ENCODE measurements around the gene WDR3. TPM values are rescaled to one million over a fixed set of nuclear protein-coding genes. Genes with fewer than 3 reads are reported as not detected.
"Not testable (repeated sequence)": the region's sequence is repeated elsewhere in the genome, so short reads cannot be mapped to it uniquely, and the experiment has no call there.

Gene WDR3
- 27.8 and 33.1 TPM in 2 replicates for total RNA-seq

DNA sequence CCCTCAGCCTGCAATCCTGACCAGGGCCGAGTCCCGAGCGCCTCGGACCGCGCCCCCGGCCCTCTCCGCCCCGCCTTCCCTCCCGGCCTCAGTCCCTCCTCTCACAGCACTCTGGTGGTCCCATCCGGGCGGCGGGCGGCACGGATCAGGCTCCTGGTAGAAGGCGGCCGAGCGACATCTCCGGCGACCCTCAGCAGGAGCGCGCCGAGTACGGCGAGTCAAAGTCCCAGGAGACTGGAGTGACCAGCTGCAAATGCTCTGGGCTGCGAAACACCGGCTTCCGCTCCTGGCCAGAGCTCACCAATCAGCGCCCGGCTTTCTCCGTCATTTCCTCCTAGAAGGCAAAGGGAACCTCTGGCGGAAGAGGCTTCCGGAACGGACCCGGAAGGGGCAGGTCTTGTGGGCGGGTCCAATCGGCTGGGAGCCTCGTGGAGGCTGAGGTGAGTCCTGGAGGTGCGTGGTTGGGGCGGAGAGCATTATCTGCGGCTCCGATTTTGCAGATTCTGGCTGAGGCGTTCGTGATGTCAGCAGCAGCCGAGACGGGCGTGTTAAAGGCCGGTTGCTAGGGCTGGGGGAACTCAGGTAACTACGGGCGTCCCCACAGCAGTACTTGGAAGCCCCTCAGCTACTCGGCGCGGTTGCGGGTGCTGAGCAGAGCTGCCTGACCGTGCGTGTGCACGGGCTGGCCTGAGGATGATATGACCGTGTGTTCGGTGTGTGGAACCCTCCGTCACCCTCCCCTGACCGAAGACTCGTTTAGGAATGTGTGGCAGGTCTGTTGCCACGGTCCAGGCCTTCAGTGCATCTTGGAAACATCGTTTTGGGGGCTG is at the start of gene WDR3, which contains the start of gene GDAP2:
TSS of gene WDR3 (plus strand) at position 397 of the 830 bp plus-strand sequence. CDS start 3,581 bp downstream, outside the sequence.
TSS of gene GDAP2 (minus strand) at position 279 of the 830 bp plus-strand sequence. CDS start 9,264 bp downstream, outside the sequence.
- intact Hi-C loops (cut with micrococcal nuclease) = loop anchor here (1.0 to 5.0 kb wide), 3 partner anchors 324 to 1211 kb away; partner anchors contain the start of genes MAN1A2 and WARS2

DNA sequence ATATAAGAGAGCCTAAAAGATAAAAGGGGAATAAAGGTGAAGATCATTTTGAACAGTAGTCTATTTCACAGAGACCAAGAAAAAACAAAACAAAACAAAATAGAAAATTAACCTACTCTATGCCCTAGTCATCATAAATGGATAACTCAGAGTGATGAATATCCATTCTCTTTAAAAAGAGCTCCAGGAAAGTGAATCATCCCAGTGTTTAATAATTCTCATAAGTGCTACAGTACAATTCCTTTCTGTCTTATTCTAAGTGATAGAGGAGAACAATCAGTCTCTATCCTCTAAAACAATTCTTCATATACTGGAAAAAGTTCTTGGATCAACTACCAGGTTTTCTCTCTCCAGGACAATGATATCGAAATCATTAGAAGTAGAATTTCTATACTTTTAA is 45.9 kb upstream of the WDR3 start:
- intact Hi-C loops (cut with micrococcal nuclease) = no loop called here

DNA sequence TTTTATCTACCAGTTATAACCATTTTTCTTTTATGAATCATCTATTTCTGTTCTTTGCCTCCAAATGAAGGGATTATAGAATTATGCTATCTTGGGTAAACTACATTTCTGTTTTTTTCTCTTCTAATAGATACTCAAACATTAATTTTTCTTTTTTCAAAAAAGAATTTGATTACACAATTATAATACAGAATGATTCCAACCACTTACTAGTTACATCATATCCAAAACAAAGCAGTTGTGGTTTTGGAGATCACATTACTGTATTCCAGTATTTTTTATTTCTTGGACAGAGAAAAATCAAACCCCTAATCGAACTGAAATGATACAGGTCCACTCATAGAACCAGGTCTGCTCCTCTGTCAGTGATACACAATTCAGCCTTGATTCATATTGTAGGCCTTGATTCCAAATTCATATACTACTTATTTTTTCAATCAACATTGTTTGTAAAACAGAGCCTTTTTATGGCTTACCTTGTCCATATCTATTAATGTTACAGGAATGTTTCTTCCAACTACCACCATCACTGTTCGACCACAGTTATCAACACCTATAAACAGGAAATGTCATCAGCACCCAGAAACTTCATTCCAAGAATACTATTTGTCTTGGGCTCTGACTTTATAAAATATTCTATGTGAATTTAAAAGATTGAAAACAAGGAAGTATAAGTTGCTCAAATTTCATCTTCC is 43.3 kb upstream of the WDR3 start:
- intact Hi-C loops (cut with micrococcal nuclease) = no loop called here

DNA sequence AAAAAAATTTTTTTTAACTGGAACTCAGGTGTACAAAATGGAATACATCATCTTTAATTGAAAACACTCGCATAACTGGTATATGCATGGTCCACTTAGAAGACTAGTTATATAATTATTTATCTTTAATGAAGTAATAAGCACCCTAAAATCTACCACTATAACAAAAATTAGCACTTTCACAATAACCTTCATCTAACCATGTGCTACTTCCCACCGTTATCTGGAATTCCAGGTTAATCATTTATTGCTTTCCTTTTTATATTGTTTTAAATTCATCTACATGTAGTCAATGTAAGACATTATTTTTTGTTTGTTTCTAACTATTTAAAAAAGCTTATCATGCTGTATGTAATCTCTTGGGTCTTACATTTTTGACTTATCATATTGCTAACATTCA is 39.1 kb upstream of the WDR3 start:
- intact Hi-C loops (cut with micrococcal nuclease) = loop anchor here (10.0 kb wide), 1 partner anchor 136 kb away; no protein-coding TSS in a partner anchor

- intact Hi-C loops (cut with micrococcal nuclease) = loop anchor here (10.0 kb wide), 1 partner anchor 138 kb away; no protein-coding TSS in a partner anchor
Observed at GRCh38 chr1:117892512-117892911, 37.0 kb upstream of the WDR3 start.

DNA sequence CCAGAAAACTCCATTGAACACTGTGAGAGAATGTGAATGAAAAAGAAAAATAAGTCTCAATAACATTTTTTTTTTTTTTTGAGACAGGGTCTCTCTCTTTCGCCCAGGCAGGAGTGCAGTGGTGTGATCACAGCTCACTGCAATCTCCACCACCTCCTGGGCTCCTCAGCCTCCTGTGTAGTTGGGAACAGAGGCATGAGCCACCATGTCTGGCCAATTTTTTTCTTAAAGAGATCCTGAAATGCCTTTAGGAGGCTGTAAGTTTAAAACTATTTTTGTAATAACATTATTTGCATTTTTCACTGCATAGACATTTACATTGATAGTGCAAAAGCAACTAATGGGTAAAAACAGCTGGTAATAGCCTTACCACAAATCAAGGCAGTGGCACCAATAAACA is 35.5 kb upstream of the WDR3 start:
- intact Hi-C loops (cut with micrococcal nuclease) = loop anchor here (2.0 to 10.0 kb wide), 2 partner anchors 139 to 381 kb away; no protein-coding TSS in a partner anchor

DNA sequence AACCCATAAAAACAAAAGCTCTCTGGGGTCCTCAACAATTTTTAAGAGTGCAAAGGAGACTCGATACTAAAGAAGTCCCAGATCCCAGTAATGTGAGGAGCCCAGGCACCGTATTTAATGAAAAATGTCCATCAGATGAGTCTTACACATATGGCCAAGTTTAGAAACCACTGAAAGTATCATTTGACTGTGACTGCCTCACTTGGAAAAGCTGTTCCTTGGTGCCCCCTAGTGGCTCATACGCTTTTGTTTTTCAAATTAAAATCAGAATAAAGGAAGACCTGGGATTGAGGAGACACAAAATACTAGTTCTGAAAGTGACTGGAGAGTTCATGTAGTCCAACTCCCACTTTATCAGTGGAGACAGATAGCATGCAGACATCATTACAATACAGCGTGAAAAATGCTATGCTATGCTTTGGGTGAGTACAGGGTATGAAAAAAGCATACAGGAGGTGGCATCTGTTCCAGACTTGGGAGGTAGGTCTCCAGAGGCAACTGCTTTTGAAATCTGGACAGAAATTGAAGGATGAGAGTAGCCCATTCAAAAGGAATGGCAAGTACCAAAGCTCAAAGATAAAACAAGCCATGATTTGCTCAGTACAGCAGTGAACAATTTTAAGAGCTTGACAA is 33.9 kb upstream of the WDR3 start:
- intact Hi-C loops (cut with micrococcal nuclease) = loop anchor here (2.0 to 10.0 kb wide), 3 partner anchors 141 to 383 kb away; no protein-coding TSS in a partner anchor

DNA sequence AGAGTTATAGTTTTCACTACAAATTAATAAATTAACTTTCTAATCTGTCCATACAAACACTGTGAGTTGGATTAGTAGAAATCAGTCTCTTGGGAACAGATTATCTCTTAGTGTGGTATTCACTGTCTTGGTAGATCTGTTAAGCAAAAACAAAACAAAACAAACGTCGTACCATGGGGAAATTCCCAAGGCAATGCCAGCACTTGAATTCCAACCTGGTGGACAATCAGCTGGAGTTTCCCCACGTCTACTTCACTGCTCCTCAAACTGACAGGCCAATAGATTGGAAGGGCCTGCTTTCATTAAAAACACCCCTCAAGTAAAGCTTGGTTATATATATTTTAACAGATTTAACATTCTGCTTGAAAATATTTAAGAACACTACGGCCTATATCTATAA is 32.0 kb upstream of the WDR3 start:
- intact Hi-C loops (cut with micrococcal nuclease) = loop anchor here (5.0 to 10.0 kb wide), 2 partner anchors 143 to 360 kb away; no protein-coding TSS in a partner anchor

- intact Hi-C loops (cut with micrococcal nuclease) = loop anchor here (5.0 to 10.0 kb wide), 2 partner anchors 145 to 362 kb away; no protein-coding TSS in a partner anchor
Observed at GRCh38 chr1:117899801-117900200, 29.7 kb upstream of the WDR3 start.

- intact Hi-C loops (cut with micrococcal nuclease) = no loop called here
Observed at GRCh38 chr1:117902944-117903343, 26.6 kb upstream of the WDR3 start.

- intact Hi-C loops (cut with micrococcal nuclease) = no loop called here
Observed at GRCh38 chr1:117904485-117904884, 25.1 kb upstream of the WDR3 start.

DNA sequence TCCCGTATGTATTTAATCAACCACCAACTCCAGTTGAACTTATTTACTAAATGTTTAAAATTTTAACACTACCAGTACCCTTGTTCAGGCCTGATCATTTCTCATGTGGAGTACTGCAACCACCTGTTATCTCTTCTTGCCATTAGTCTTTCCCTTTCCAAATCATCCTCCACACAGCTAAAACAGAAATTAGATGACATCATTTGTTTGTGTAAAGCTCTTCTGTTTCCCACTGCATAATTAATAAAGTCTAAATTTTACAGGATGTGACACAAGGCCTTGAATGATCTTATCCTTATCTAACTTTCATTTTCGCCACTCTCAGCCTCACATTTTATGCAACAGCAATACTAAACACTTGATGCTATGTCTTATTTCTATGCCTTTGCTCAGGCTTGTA is 24.5 kb upstream of the WDR3 start:
- intact Hi-C loops (cut with micrococcal nuclease) = no loop called here

- intact Hi-C loops (cut with micrococcal nuclease) = no loop called here
Observed at GRCh38 chr1:117911051-117911450, 18.5 kb upstream of the WDR3 start.

DNA sequence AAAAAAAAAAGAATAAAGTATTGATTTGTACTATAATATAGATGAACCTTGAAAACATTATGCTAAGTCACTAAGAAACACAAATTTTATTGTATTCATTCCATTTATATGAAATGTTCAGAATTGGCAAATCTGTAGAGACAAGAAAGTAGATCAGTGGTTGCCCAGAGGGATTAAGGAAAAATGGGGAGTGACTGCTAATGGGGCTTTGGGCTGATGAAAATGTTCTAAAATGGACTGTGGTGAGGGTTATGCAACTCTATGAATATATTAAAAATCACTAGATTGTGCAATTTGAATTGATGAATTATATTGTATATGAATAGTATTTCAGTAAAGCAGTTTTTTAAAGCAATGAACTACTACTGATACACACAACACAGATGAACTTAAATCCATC is 10.2 kb upstream of the WDR3 start:
- intact Hi-C loops (cut with micrococcal nuclease) = no loop called here

DNA sequence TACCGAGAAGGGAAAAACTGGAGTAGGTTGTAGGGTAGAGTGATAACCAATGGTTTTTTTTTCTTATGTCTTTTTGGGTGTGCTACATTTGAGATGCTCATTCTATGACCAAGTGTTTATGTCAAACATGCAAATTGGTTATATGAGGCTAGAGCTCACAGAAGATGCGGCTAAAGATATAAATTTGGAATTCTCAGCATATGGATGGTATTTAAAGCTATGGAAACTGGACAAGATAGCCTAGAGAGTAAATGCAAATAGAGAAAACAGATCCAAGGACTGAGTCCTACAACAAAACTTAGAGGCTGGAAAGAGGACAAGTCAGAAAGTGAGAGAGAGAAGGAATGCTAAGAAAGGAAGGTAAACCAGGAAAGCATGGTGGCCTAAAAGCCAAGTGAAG is 7.5 kb upstream of the WDR3 start:
- intact Hi-C loops (cut with micrococcal nuclease) = no loop called here

GRCh38 chr1:117922717-117923116 is 6.8 kb upstream of the WDR3 start:
- intact Hi-C loops (cut with micrococcal nuclease) = not testable (repeated sequence)

DNA sequence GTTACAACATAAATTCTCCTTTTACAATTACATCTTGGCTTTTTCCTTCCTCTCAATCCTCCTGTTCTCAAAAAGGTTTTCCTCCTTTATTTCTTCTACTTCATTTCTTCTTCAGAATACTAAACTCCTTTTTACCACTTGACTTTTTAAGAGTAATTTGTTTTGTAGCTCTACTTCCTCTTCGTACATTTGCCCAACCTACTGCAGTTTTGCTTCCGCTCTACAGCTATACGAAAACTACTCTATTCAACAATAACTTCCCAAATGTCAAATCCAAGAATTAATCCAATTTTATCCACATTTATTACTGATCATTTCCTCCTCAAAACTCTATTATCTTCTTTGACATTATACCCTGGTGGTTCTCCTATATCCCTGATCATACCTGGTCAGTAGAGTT is 3.6 kb upstream of the WDR3 start:
- intact Hi-C loops (cut with micrococcal nuclease) = loop anchor here (5.0 kb wide), 1 partner anchor 559 kb away; the partner anchor contains the start of gene MAN1A2

DNA sequence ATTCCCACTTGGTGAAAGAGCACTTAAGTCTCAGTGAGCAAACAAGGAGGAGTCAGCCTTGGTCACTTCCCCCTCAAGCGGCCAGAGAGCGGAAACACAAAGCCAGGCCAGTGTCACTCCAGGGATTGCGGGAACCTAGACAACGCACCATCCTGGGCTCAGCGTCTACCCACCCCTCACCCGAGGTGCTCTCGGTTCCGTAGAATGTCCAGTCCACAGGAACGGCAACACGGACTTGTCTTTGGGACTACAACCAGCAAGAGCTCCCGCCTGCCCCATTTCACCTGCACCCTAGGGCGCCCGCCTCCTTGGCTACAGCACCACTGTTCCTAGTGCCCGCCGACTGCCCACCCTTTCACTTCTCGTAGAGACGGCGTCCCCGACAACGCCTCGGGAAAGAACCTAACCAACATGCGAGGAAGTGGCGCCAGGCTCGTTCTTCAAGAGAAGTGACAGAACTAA is 627 bp upstream of the WDR3 start:
- intact Hi-C loops (cut with micrococcal nuclease) = loop anchor here (1.0 to 5.0 kb wide), 3 partner anchors 324 to 1211 kb away; partner anchors contain the start of genes MAN1A2 and WARS2

GRCh38 chr1:117930173-117930447 is 571 bp downstream of the WDR3 start:
- intact Hi-C loops (cut with micrococcal nuclease) = no loop called here

GRCh38 chr1:117930484-117930883 is 945 bp downstream of the WDR3 start:
- intact Hi-C loops (cut with micrococcal nuclease) = no loop called here

DNA sequence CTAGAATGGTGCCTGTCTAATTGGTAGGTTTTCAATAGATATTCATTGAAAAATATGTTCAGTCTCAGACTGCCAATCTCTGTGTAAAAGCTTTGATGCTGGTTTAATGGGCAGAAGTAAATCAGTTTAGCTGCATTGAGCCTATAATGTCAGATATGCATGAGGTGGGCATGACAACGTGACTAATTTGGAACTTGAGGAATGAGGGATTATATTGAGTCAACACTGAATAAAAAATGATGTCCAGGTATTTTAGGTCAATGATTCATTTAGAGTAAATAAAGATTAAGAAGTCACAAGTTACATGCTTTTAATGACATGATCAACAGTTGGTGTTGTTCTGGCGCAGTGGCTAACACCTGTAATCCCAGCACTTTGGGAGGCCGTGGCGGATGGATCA is 3.0 kb downstream of the WDR3 start:
- intact Hi-C loops (cut with micrococcal nuclease) = no loop called here

Measured in T-helper 2 cell treated with Interferon-gamma antibody and Interleukin-4, amounts not matched to agents 100 ng/mL and 5 ng/mL, for 36 hours (primary cell).